GM19351 (cell line): Measurements from ENCODE around the gene METTL5.

ENCODE experiments used
- ATAC-seq: cut with Tn5 transposase; IDR thresholded peaks from one replicate; pipeline ENCODE4 v1.9.1; 2021; ENCODE audit warnings: mild to moderate bottlenecking, moderate library complexity; ENCODE audit not compliant: unreplicated experiment

The METTL5 gene

DNA sequence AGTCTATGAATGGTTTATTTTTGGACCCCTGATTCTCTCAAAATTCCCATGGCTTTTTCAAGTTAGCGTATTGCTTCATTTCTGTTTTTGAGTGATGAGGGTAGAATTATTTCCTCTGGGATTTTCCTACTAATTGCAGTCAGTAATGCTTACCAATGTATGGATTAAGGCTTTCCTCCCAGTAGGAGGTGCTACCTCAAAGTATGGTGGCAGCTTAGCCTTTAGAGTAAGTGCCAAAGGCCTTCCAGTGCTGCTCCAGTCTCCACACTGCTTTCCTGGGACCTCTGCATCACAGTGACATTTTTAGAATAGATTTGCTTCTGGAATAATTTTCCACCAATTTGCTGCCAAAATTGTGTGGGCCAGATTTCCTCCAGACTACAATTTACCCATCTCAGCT, 42.2 kb downstream of the METTL5 start:
- no peak for ATAC-seq

DNA sequence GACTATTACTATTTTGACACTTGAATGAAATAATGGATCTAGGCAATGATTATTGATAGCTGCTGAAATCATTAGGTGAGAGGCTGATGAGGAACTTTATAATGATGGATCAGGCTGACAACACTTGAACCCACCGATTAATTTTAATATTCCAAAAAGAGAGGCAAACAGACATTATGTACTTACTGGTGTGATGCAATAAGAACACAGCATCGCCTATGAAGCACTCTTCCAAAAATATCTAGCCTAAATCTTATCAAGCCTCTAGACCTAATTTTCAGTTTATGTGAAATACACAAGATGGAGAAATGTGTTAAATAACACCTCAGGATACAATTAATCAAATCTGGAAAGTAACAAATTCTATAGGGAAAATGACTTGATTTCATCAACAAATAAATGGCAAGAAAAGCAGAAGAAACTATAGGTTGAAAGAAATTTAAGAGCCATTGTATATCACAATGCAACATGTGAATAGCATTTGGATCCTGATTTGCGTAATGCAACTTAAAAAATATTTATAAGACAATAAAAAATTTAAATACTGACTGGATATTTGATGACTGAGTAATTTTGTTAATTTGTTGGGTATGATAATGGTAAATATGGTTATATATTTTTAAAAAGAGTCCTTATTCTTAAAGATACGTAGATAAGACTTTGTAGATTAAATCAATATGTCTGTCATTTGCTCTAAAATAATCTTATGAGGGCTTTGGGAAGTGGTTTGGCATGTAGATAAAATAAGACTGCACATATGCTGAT, 43.3 kb downstream of the METTL5 start:
- ATAC-seq, result no peak

GRCh38 chr2:169778446-169778845, 46.3 kb downstream of the METTL5 start:
- no peak for ATAC-seq

GRCh38 chr2:169776252-169776761, 48.4 kb downstream of the METTL5 start:
- ATAC-seq, result no peak

GRCh38 chr2:169775765-169776164, 48.9 kb downstream of the METTL5 start:
- ATAC-seq, result no peak

- ATAC-seq, result no peak
Observed at GRCh38 chr2:169775354-169775753, 49.4 kb downstream of the METTL5 start.

DNA sequence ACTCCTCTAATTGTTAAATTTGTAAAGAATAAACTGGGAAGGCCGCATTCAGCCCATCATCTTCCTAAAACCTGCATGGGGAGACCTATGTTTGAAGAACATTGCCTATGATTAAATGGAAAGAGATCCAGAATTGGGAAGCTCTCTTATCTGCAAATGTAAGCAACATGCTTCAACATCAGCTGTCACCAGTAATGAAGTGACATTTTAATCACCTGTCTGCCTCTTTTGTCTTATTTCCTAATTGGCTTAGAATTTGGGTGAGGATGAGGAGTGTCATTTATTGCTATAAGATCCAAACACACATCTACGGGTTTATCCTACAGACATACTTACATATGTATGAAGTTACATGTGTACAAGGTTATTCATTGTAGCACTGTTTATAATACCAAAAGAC, 52.1 kb downstream of the METTL5 start:
- no peak for ATAC-seq

GRCh38 chr2:169771612-169772011, 53.1 kb downstream of the METTL5 start:
- ATAC-seq, result no peak

GRCh38 chr2:169771021-169771420, 53.7 kb downstream of the METTL5 start:
- no peak for ATAC-seq

DNA sequence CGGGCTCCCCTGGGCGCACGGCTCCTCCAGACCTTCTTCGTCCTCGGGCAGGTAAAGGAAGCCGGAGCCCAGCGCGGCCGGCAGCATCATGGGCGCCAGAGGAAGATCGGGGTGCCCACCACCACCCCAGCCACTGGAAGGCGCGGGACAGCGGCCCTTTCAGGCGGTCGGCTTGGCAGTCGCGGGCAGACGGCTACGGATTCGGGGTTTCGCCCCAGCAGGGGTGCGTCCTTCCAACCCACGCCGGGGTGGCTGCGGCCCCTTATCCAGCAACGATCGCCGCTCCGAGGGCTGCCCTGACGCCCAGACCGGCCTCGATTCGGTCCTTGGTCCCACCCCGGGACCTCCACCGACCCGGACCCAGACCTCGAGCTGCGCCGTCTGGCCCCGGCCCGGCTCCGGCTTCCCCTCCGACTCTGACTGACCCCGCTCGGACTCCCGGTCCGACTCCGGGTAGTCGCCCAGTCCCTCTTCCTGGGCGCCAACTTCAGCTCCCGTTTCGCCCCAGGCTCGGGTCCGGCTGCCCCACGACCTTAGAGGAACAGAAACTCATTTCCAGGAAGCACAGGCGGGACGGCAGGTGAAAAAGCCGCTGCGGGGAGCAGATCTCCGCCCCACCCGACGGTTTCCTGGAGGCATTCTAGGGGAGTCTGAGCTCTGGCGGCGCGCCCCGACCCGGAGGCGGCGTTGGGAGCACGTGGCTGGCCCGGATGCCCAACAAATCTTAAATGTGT, 56.3 kb downstream of the METTL5 start:
- no peak for ATAC-seq

GRCh38 chr2:169767243-169767888, 57.3 kb downstream of the METTL5 start:
- peak; percentile 66 for ATAC-seq

- no peak for ATAC-seq
Observed at GRCh38 chr2:169765523-169765922, 59.2 kb downstream of the METTL5 start.

- ATAC-seq, result no peak
Observed at GRCh38 chr2:169761970-169762292, 62.8 kb downstream of the METTL5 start.
